ENCODE results near the gene ZG16B.

DNA sequence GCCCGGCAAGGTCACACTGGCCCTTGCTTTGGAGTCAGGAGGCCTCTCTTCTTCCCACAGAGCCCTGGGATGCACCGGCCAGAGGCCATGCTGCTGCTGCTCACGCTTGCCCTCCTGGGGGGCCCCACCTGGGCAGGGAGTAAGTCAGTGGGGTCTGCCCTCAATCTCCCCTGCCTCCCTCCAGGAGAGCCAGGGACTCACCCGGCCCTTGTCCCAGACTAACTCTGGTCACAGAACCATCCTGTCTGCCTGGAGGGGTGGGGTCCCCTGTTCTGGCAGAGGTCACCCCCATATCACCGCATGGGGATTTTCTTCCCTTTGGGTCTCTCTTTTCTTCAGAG is 222 bp downstream of the ZG16B start:
- TF ChIP-seq CTCF (IDR thresholded peaks at IDR 0.05) (no peak), POLR2A (IDR thresholded peaks at IDR 0.05) (no peak)

Data from right lobe of liver (tissue), 4 donors.